B cell (primary cell): ENCODE data around the gene SLC51B. TPM values are rescaled to one million over a fixed set of nuclear protein-coding genes. Genes with fewer than 3 reads are reported as not detected.

ENCODE experiments used
- ATAC-seq: fragments of 200-7000 bp; cut with Tn5 transposase; one replicate; pipeline ENCODE4 v1.10.0; 2021; ENCODE audit warnings: low read depth, mild to moderate bottlenecking, moderate number of reproducible peaks, moderate library complexity
- CTCF ChIA-PET: fragments of 350-600 bp; sonication (Branson Sonifier 250); formaldehyde crosslinking; loops from one replicate; lab custom pipeline; 2021; ENCODE audit warnings: antibody characterized with exemption, inconsistent platforms; lab: Charles Lee
- POLR2A ChIA-PET: fragments of 350-600 bp; sonication (Branson Sonifier 250); formaldehyde crosslinking; loops from one replicate; lab custom pipeline; 2021; ENCODE audit warnings: antibody characterized with exemption; lab: Charles Lee
- DNase-seq: peaks from one replicate; pipeline ENCODE4 v3.0.0; 2013
- H2AFZ ChIP-seq: 2 replicates; pipeline ENCODE4 v1.6.1; 2012; ENCODE audit warnings: mild to moderate bottlenecking, low read depth, low read length; ENCODE audit not compliant: insufficient read depth, poor library complexity, severe bottlenecking
- H3K27ac ChIP-seq, 2 donors: 1 replicate in 1 of 2; 2 replicates in 1 of 2; pipeline ENCODE4 v1.5.1; 2012 to 2013; ENCODE audit warnings: low read length in 2 of 2, mild to moderate bottlenecking in 2 of 2, moderate library complexity in 1 of 2
- H3K27me3 ChIP-seq, 4 experiments: fragments of 200-600 bp in 1 of 4; sonication (generic) in 1 of 4; replicated peaks in 1 of 4; 1 replicate in 2 of 4; 2 replicates in 2 of 4; pipeline versions ENCODE4 v1.6.1 to v1.7.0; 2013 to 2016; ENCODE audit warnings: low read length in 3 of 4, mild to moderate bottlenecking in 2 of 4, mixed read lengths in 1 of 4, moderate library complexity in 1 of 4; ENCODE audit not compliant: insufficient read depth in 4 of 4, control insufficient read depth in 3 of 4; ENCODE audit errors: control extremely low read depth in 1 of 4
- H3K36me3 ChIP-seq, 2 experiments: replicated peaks in 1 of 2; 1 replicate in 1 of 2; 2 replicates in 1 of 2; pipeline versions ENCODE4 v1.6.1 to v1.7.1; 2013; ENCODE audit warnings: low read length in 1 of 2; ENCODE audit not compliant: insufficient read depth in 2 of 2, control insufficient read depth in 1 of 2; ENCODE audit errors: control extremely low read depth in 1 of 2, extremely low read depth in 1 of 2
- H3K4me1 ChIP-seq, 2 donors: fragments of 200-600 bp in 1 of 2; sonication (generic) in 1 of 2; 1 replicate in 1 of 2; 2 replicates in 1 of 2; pipeline versions ENCODE4 v1.5.1 to v1.6.1; 2013 to 2017; ENCODE audit warnings: low read length in 2 of 2; ENCODE audit not compliant: control insufficient read depth in 2 of 2, insufficient read depth in 2 of 2
- H3K4me2 ChIP-seq: replicated peaks from 2 replicates; pipeline ENCODE3; 2012; ENCODE audit warnings: mild to moderate bottlenecking, low read depth, low read length; ENCODE audit not compliant: poor library complexity, severe bottlenecking
- H3K4me3 ChIP-seq, 5 experiments: fragments of 200-600 bp in 1 of 5; sonication (generic) in 1 of 5; 1 replicate in 3 of 5; 2 replicates in 2 of 5; pipeline versions ENCODE4 v1.5.1 to v1.7.0; 2011 to 2016; ENCODE audit warnings: low read length in 4 of 5, mild to moderate bottlenecking in 4 of 5, low read depth in 2 of 5, control low read depth in 1 of 5, moderate library complexity in 1 of 5; ENCODE audit not compliant: insufficient read depth in 1 of 5; ENCODE audit errors: control extremely low read depth in 1 of 5, extremely low read depth in 1 of 5
- H3K79me2 ChIP-seq: fragments of 200-600 bp; sonication (generic); one replicate; pipeline ENCODE4 v1.6.0; 2016; ENCODE audit warnings: low read length; ENCODE audit not compliant: control insufficient read depth, insufficient read depth
- H3K9ac ChIP-seq: fragments of 200-600 bp; sonication (generic); 2 replicates; pipeline ENCODE4 v1.6.1; 2017; ENCODE audit warnings: mild to moderate bottlenecking, low read length, moderate library complexity
- H3K9me3 ChIP-seq, 3 donors: one replicate each; pipeline versions ENCODE4 v1.6.1 to v1.7.1; 2013; ENCODE audit warnings: low read length in 2 of 3; ENCODE audit not compliant: control insufficient read depth in 2 of 3, insufficient read depth in 1 of 3; ENCODE audit errors: control extremely low read depth in 1 of 3
- H4K20me1 ChIP-seq: 2 replicates; pipeline ENCODE4 v1.6.0; 2012; ENCODE audit warnings: mild to moderate bottlenecking, low read length; ENCODE audit not compliant: insufficient read depth, control insufficient read depth, poor library complexity, severe bottlenecking
- H3K27ac Mint-ChIP-seq: one replicate; pipeline ENCODE4 v1.8.0; 2021; ENCODE audit warnings: mixed read lengths
- H3K27me3 Mint-ChIP-seq: one replicate; pipeline ENCODE4 v1.8.0; 2021; ENCODE audit warnings: mixed read lengths
- H3K4me1 Mint-ChIP-seq: one replicate; pipeline ENCODE4 v1.8.0; 2021; ENCODE audit warnings: mixed read lengths
- H3K4me3 Mint-ChIP-seq: one replicate; pipeline ENCODE4 v1.8.0; 2021; ENCODE audit warnings: mixed read lengths
- H3K9me3 Mint-ChIP-seq: one replicate; pipeline ENCODE4 v1.8.0; 2022; ENCODE audit warnings: mixed read lengths; ENCODE audit not compliant: insufficient read depth
- EZH2 ChIP-seq: IDR thresholded peaks from 2 replicates; pipeline ENCODE4 v1.6.1; 2012; ENCODE audit warnings: borderline replicate concordance, low read depth, mild to moderate bottlenecking, moderate library complexity, low read length; ENCODE audit not compliant: insufficient read depth, poor library complexity, severe bottlenecking
- WGBS: methylation state at CpG from one replicate; pipeline ENCODE4 v1.1.5; 2013; ENCODE audit warnings: missing lambda C conversion rate; ENCODE audit not compliant: insufficient coverage; 5-methylcytosine and 5-hydroxymethylcytosine counted together
- intact Hi-C: fragments of 100-400 bp; cut with micrococcal nuclease; formaldehyde crosslinking; loops from one replicate; pipeline ENCODE4 v1.10.0; 2022
- polyA plus RNA-seq: library from polyadenylated mRNA; depleted of rRNA; stranded (reverse); fragments of >200 nt; gene quantifications from 2 replicates; pipeline ENCODE4 v1.2.3, GENCODE V29; 2012
- total RNA-seq, 2 donors: library from RNA; stranded (reverse); fragments of 120-200 nt in 1 of 2; gene quantifications; 1 replicate in 1 of 2; 2 replicates in 1 of 2; pipeline versions ENCODE4 v1.2.3 to v1.2.4, GENCODE V29; 2013 to 2022
- TF ChIP-seq, protein P1 (sequence below): fragments of 200-600 bp; IDR thresholded peaks from one replicate; pipeline ENCODE4 v1.8.0; 2022; ENCODE audit warnings: antibody characterized with exemption, mild to moderate bottlenecking

Gene SLC51B
- total and polyA plus RNA-seq, 2 donors (not counting 1 experiment from before 2014, with no cell fraction given) = not detected

- peaks cover 0 to 8% (median 0%) of the 10 kb centered on the region in 3 donors for H3K9me3 ChIP-seq
- H3K4me1 Mint-ChIP-seq = peaks cover 9% of the 10 kb centered on the region
- H3K4me2 ChIP-seq = no peak overlapping the region
- ChIA-PET POLR2A (no interaction called here), CTCF (no interaction called here)
- ATAC-seq (no peak), DNase-seq (no peak)
- H3K27ac ChIP-seq = no peak overlapping the region
- 84% methylated on average over 5 of the region's 5 CpGs for WGBS
- no peaks in the 10 kb centered on the region for H4K20me1 ChIP-seq
- no peak overlapping the region for H3K4me3 Mint-ChIP-seq
- H3K27me3 ChIP-seq = peaks cover 0 to 46% (median 10%) of the 10 kb centered on the region in 4 experiments
- no peak overlapping the region for H3K4me3 ChIP-seq
- intact Hi-C loops = no loop called here
- H3K27ac Mint-ChIP-seq = no peak overlapping the region
- H3K9me3 Mint-ChIP-seq = no peaks in the 10 kb centered on the region
- H3K27me3 Mint-ChIP-seq = peaks cover 59% of the 10 kb centered on the region
- H3K4me1 ChIP-seq = peaks cover 0 to 6% of the 10 kb centered on the region in 2 donors
- H3K36me3 ChIP-seq = no peaks in the 10 kb centered on the region
- H3K79me2 ChIP-seq = no peaks in the 10 kb centered on the region
- no peak overlapping the region for H2AFZ ChIP-seq
- no peak overlapping the region for H3K9ac ChIP-seq
- TF ChIP-seq EZH2 = no peak
- TF ChIP-seq, protein P1, sequence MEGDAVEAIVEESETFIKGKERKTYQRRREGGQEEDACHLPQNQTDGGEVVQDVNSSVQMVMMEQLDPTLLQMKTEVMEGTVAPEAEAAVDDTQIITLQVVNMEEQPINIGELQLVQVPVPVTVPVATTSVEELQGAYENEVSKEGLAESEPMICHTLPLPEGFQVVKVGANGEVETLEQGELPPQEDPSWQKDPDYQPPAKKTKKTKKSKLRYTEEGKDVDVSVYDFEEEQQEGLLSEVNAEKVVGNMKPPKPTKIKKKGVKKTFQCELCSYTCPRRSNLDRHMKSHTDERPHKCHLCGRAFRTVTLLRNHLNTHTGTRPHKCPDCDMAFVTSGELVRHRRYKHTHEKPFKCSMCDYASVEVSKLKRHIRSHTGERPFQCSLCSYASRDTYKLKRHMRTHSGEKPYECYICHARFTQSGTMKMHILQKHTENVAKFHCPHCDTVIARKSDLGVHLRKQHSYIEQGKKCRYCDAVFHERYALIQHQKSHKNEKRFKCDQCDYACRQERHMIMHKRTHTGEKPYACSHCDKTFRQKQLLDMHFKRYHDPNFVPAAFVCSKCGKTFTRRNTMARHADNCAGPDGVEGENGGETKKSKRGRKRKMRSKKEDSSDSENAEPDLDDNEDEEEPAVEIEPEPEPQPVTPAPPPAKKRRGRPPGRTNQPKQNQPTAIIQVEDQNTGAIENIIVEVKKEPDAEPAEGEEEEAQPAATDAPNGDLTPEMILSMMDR = no peak
Measured at GRCh38 chr15:65079580-65079979, 34.4 kb downstream of the SLC51B start.

- Histone ChIP-seq H4K20me1 (no peaks in the 10 kb centered on the region), H3K27me3 (peaks cover 0 to 46% (median 10%) of the 10 kb centered on the region in 4 experiments), H3K4me3 (no peak overlapping the region), H3K9ac (no peak overlapping the region), H3K79me2 (no peaks in the 10 kb centered on the region), H3K27ac (no peak overlapping the region), H3K4me1 (peaks cover 0 to 6% of the 10 kb centered on the region in 2 donors), H2AFZ (no peak overlapping the region), H3K4me2 (no peak overlapping the region), H3K9me3 (peaks cover 0 to 8% (median 0%) of the 10 kb centered on the region in 3 donors), H3K36me3 (no peaks in the 10 kb centered on the region)
- no peak for ATAC-seq
- Mint-ChIP-seq H3K27ac (no peak overlapping the region), H3K4me3 (no peak overlapping the region), H3K27me3 (peaks cover 60% of the 10 kb centered on the region), H3K9me3 (no peaks in the 10 kb centered on the region), H3K4me1 (peaks cover 7% of the 10 kb centered on the region)
- ChIA-PET CTCF (interaction anchor here (0.8 to 1.1 kb wide), 3 partner anchors 20 to 28 kb away, joined by 3 read pairs; no protein-coding TSS in a partner anchor), POLR2A (no interaction called here)
- intact Hi-C loops = no loop called here
- 75% methylated on average over 6 of the region's 6 CpGs for WGBS
- no peak for DNase-seq
- TF ChIP-seq, protein P1 = no peak
- no peak for TF ChIP-seq EZH2
Measured at GRCh38 chr15:65081270-65081669, 36.1 kb downstream of the SLC51B start.
